HG02571 (cell line): ENCODE results near the gene LRRC8E.
A peak's percentile ranks its signal among the peaks of the same experiment; 100 is the strongest.
"Not testable (repeated sequence)": the region's sequence is repeated elsewhere in the genome, so short reads cannot be mapped to it uniquely, and the experiment has no call there.

Experiments
- ATAC-seq: cut with Tn5 transposase; IDR thresholded peaks from one replicate; pipeline ENCODE4 v1.9.1; 2021; ENCODE audit warnings: mild to moderate bottlenecking, moderate library complexity; ENCODE audit not compliant: unreplicated experiment

LRRC8E gene

GRCh38 chr19:7883796-7884570, 4.3 kb upstream of the LRRC8E start:
- ATAC-seq: no peak

- ATAC-seq: no peak
Measured at GRCh38 chr19:7885818-7886217, 2.5 kb upstream of the LRRC8E start.

GRCh38 chr19:7887408-7888144, 734 bp upstream of the LRRC8E start:
- ATAC-seq: no peak

GRCh38 chr19:7888826-7889217, 512 bp downstream of the LRRC8E start:
- ATAC-seq: no peak

DNA sequence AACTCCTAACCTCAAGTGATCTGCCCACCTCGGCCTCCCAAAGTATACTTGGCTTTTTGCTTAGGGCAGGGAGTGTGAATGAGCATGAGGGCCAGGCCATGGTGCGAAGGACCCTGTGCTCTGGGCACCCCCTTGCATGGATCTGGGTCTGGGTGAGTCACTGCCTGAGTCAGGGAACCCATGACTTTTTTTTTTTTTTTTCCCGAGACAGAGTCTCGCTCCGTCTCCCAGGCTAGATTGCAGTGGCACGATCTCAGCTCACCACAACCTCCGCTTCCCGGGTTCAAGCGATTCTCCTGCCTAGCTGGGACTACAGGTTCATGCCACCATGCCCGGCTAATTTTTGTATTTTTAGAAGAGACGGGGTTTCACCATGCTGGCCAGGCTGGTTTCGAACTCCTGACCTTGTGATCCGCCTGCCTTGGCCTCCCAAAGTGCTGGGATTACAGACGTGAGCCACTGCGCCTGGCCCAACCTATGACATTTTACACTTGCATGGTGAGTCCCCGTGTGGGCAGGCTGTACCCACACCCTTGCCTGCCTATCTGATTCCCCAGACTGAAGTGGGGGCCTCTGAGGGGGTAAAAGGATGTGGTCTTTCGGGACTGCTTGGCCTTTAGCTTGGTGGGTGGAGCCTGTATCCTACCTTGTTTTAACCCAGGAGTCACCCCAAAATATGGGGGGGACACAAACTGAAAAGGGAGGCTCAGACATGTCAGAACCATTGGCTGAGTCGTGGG, 5.2 kb downstream of the LRRC8E start:
- not testable (repeated sequence) for ATAC-seq

DNA sequence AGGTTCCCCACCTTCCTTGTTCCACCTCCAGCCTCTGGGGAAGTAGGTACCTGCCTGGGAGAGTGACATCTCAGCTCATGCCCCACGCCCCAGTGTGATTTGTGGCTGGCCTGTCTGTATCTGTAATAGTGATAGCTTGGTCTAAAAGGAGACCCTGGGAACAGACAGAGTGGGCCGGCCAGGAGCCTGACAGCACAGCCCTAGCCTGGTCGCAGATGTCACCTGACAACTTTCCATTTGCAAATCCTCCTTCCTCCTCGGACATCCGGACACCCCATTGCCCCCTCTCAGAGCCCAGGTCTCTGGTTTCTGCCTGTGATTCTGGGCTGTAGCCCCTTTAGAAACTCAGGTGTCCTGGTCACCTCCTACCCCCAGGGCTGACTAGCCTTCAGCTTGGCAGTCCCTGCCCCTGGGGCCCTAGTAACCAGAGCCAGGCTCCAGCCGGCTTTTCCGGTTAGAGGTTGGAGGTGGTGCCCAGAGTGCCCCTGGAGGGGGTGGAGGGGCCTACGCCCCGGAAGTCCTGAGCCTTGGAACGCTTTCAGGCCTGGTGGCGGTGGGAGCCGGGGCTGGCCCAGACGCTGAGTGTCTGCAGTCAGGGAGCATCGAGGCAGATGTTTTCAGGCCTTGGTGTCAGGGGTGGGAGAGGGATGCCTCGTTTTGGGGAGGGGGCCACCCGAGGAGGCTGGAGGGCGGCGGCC, 6.5 kb downstream of the LRRC8E start:
- ATAC-seq: no peak

- ATAC-seq: no peak
Measured at GRCh38 chr19:7895565-7895964, 7.3 kb downstream of the LRRC8E start.

DNA sequence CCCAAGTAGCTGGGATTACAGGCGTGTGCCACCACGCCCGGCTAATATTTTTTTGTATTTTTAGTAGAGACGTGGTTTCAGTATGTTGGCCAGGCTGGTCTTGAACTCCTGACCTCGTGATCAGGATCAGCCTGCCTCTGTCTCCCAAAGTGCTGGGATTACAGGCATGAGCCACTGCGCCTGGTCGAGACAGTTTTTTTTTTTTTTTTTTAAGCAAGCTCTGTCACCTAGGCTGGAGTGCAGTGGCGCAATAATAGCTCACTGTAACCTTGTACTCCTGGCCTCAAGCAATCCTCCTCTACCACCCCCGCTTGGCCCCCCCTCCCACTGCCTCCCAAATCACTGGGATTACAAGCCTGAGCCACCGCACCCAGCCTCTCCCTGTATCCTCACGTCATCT, 9.0 kb downstream of the LRRC8E start:
- ATAC-seq: no peak

- no peak for ATAC-seq
Measured at GRCh38 chr19:7898967-7899366, 10.7 kb downstream of the LRRC8E start.

DNA sequence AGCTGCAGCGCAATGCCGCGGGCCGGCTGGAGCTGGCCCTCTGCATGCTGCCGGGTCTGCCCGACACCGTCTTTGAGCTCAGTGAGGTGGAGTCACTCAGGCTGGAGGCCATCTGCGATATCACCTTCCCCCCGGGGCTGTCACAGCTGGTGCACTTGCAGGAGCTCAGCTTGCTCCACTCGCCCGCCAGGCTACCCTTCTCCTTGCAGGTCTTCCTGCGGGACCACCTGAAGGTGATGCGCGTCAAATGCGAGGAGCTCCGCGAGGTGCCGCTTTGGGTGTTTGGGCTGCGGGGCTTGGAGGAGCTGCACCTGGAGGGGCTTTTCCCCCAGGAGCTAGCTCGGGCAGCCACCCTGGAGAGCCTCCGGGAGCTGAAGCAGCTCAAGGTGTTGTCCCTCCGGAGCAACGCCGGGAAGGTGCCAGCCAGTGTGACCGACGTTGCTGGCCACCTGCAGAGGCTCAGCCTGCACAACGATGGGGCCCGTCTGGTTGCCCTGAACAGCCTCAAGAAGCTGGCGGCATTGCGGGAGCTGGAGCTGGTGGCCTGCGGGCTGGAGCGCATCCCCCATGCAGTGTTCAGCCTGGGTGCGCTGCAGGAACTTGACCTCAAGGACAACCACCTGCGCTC, 11.6 kb downstream of the LRRC8E start:
- ATAC-seq: no peak

GRCh38 chr19:7900401-7900870, 12.1 kb downstream of the LRRC8E start:
- ATAC-seq: no peak

GRCh38 chr19:7900931-7901330, 12.6 kb downstream of the LRRC8E start:
- ATAC-seq: no peak

DNA sequence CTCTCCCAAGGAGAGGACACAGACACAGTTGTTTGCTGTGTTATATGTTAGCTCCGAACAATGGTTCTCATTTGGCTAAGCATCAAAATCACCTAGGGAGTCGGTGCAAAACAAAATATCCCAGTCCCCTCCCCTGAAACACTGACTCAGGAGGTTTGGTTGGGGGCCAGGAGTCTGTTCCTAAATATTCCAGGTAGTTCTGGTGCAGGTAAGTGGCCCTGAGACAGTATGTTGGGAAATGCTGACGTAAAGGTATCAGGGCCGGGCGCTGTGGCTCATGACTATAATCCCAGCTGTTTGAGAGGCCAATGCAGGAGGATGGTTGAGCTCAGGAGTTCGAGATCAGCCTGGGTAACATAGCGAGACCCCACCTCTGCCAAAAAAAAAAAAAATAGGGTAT, 13.0 kb downstream of the LRRC8E start:
- no peak for ATAC-seq

DNA sequence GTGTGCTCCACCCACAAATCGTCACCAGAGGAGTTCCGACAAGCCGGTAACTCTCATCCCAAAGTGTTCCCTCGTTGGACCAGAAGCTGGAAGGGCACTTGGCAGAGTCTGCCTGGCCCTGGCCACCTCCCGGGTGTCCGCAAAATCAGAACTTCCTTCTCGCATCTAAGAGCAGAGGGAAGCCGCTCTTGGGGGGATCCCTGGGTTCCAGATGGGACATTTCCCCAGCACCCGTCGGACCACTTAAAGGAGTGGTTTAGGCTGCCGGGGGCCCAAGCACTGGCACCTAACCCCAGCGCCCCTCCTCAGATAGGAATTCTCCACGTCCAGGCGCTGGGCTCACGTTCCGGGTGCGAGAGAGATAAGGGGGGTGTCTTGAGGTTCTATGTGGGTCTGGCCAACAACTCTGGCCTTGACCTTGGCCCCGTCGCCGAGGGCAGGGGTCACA, 14.5 kb downstream of the LRRC8E start:
- no peak for ATAC-seq

GRCh38 chr19:7903244-7904073, 15.1 kb downstream of the LRRC8E start, which contains the start of gene MAP2K7:
Gene MAP2K7, plus strand, starts transcription at chr19:7903877. Its CDS starts 68 bp downstream, at chr19:7903945.
- ATAC-seq: peak; percentile 77

GRCh38 chr19:7904074-7905020, 16.0 kb downstream of the LRRC8E start:
- ATAC-seq: peak; percentile 29

- no peak for ATAC-seq
Measured at GRCh38 chr19:7905268-7905667, 17.0 kb downstream of the LRRC8E start.

- no peak for ATAC-seq
Measured at GRCh38 chr19:7905859-7906258, 17.5 kb downstream of the LRRC8E start.
